Stimulated activated CD4-positive, alpha-beta T cell treated with anti-CD3 and anti-CD28 coated beads, Interleukin-4, amount 100 ng/mL, for 1 hour (primary cell): ENCODE measurements around the gene DAZAP2.

ENCODE experiments used
- DNase-seq: peaks from one replicate; pipeline ENCODE4 v3.0.0-alpha.2; 2020

Gene DAZAP2

GRCh38 chr12:51238510-51239334 is at the start of gene DAZAP2:
DAZAP2 (plus strand) TSS chr12:51238826; CDS start chr12:51238908, 82 bp downstream.
- peak; percentile 97 for DNase-seq

GRCh38 chr12:51189790-51190355 is 48.8 kb upstream of the DAZAP2 start:
- no peak for DNase-seq

- no peak for DNase-seq
Measured at GRCh38 chr12:51190820-51191219, 47.8 kb upstream of the DAZAP2 start.

DNA sequence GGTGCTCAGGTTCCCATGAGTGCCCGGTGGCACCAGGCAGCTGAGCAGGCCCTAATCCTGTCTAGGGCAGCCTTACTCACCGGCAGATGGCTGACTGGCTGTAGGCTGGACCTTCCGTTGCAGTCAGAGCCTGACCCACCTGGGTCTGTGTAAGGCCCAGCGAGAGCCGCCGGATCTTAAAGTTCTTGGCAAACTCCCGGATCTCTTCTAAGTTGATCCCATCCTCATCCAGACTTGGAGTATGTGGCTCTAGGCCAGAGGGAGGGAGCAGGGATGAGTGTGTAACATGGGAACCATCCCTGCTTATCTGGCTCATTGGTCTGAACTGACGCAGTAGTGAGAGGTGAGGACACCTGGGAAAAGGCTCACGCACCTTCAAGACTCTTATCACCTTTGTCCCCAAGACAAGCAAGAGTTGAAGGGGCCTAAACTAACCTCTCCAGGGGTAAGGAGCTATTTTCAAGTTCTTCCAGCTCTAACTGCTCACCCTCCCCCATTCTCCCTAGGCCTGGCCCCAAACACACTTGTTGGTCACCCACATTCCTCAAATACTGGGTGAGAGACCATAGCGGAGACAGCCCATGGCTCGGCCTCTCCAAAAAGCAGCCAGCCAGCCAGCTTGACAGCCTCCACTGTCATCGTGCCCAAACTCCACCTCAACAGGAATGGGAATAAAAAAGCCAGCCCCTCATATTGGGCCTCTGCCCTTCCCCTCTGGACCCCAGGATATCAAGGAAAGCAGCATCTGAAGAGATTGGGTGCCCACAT is 46.9 kb upstream of the DAZAP2 start:
- no peak for DNase-seq

- no peak for DNase-seq
Measured at GRCh38 chr12:51192284-51192671, 46.3 kb upstream of the DAZAP2 start.

- no peak for DNase-seq
Measured at GRCh38 chr12:51195841-51196240, 42.8 kb upstream of the DAZAP2 start.

GRCh38 chr12:51196547-51196946 is 42.1 kb upstream of the DAZAP2 start:
- no peak for DNase-seq

DNA sequence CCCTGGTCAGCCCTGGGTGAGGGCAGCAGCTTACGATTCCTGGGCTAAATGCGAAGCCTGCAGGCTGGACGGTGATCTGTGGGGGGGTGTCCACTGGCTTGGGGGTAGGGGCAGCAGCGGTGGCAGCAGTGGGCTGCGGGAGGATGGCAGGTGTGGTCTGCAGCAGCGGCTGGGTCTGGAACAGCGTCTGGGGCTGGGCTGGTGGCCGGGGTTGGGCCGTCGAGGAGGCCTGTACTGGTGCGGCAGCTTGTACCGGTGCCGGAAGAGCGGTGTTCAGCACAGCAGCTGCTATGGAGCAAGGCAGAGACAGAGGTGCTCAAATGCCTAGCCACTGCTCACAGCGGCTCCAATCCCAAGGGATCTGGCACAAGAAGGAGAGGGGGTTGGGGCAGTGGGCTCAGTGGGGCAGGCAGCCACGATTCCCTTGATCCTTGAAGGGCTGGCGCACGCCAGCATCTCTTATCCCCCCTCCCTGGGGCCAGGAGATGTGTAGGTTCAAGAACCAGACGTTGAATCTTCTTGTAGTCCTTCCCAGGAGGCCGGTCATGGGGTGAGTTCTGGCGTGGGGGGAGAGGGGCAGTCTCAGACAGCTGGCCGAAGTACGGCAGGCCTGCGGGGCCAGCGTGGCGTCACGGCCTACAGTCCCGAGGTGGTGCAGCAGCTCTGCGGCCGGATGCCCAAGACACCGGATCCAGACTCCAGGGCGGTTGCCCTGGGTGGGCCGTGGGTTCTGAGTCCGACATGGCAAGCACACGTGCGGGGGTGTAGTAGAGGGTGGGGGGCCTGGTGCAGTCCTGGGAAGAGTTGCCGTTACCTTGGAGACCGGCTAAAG is 40.7 kb upstream of the DAZAP2 start:
- DNase-seq: no peak

- no peak for DNase-seq
Measured at GRCh38 chr12:51198568-51199365, 39.9 kb upstream of the DAZAP2 start.

DNA sequence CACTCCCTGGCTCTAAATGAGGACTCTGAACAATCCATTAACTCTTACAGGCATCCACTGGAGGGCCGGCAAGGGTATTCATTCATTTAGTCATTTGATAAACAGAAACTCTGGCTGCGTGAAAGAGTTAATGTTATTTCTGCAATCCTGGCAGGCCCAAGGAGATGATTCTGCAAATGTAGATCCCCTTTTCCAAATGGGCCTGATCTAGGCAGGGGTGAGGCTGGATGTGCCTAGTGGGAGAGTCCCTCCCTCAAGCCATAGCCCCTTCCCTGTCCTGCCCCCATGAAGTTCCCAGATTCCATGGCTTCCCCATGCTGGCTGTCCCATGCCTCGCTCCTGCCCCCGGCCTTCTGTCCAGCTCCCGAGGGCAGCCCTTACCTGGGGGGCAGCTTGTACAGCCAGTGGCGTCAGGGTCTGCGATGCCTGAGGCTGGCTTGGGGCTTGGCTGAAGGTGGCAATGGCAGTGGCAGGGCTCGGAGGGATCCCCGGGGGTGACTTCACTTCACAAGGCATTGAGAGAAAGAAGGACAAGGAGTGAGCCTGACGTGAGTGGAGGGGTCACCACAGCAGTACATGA is 39.2 kb upstream of the DAZAP2 start:
- no peak for DNase-seq

DNA sequence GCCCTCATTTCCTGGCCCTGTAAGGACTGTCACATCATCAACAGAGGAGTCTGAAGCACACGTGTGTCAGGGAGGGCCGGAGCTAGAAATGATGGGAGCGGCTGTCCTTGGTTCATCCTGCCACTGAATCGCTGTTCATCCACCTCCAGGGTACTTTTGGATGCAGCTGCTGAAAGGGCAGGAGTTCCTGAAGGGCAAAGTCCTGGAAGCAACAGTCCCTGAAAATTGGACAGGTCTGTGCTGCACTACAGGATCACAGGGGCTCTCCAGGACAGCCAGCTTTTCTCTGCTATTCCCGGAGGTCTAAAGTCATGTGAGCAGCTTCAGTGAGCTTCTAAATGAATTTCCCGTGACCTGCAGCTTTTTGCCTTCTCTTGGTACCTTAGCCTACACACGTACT is 38.5 kb upstream of the DAZAP2 start:
- no peak for DNase-seq

GRCh38 chr12:51200806-51201205 is 37.8 kb upstream of the DAZAP2 start:
- no peak for DNase-seq

DNA sequence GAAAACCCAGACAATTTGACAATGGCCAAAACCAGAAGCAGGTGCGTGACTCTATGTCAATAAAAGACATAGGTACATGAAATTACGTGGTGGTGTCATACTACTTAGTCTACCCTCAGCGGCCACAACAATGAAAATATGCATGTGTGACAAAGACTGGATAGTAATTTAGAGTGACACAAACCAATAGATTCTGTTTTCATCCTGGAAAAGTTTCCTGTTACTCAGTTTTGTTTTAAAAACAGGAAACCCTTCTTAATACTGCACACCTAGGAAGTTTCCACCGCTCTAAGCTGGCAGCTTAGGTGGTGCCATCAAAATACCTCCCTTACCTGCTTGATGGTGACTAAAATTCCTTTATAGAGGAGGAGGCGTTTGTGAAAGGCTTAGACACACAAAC is 35.9 kb upstream of the DAZAP2 start:
- no peak for DNase-seq

- no peak for DNase-seq
Measured at GRCh38 chr12:51205350-51205749, 33.3 kb upstream of the DAZAP2 start.

DNA sequence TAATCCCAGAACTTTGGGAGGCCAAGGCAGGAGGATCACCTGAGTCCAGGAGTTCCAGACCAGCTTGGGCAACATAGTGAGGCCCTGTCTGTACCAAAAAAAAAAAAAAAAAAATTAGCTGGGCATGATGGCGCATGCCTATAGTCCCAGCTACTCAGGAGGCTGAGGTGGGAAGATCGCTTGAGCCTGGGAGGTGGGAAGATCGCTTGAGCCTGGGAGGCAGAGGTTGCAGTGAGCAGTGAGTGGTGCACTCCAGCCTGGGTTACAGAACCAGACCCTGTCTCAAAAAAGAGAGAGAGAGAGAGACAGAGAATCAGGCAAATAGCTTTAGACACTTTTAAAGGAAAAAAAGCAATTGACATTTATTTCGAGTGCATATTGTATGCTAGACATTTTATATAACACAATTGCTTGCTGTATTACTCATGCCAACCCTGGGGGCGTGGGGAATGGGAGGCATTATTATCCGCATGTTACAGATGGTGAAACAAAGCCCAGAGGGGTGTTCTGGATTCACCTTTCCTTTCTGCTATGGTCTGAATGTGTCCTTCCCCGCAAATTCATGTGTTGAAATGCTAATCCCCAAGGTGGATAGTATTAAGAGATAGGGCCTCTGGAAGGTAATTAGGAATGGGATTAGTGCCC is 30.5 kb upstream of the DAZAP2 start:
- DNase-seq: no peak

DNA sequence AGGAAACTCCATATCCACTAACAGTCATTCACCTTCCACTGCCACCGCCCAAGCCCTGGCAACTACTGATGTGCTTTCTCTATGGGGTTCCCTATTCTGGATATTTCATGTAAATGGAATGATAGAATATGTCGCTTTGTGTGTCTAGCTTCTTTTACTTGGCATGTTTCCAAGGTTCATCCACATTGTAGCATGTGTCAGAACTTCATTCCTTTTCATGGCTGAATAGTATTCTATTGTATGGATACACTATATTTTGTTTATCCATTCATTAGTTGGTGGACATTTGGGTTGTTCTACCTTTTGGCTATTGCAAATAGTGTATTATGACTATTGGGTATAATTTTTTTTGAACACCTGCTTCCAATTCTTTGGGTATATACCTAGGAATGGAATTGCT is 29.4 kb upstream of the DAZAP2 start:
- no peak for DNase-seq

DNA sequence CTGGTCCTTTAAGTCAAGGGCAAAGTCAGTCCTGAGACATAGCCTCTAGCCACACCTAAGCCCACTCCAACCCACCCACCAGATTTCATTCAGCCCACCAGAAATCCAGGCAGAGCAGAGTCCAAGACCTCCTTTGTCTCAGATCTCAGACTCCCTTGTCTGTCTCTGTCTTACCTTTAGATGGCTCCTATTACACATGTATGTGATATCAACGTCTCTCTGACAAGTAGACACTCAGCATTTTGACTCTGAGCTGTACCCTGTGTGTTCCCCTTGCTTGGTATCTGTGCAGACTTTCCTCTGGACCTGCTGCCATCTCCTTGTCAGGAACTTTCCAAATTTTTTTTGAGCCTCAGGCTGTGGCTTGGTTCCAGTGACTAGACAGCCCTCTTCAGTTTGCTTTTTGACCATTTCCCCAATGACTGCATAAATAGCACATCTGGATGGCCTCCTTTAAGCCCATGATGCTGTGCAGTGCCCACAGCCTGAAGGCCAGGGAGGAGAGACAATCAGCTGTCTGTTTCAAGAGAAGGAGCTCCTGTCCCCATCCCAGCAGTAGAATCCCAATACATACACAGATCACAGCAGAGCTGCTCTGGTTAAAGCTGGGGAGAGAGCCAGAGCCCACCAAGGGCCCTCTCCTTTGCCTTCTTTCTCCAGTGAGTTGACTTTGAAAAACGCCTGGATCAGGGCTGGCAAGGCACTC is 27.8 kb upstream of the DAZAP2 start:
- DNase-seq: no peak

DNA sequence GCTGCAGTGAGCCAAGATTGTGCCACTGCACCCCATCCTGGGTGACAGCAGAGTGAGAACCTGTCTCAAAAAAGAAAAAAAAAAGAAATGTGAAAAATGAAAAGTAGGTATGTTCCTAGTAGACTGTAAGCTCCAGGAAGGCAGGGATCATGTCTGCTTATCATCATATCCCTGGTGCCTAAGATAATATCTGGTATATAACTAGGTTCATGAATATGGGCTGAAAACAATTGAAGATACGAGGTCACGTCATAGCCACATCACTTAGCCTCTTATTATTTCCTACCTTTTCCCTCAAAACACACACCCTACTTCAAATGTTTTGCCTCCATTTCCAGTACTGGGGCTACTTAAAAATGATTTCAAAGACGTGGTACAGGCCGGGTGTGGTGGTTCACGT is 23.7 kb upstream of the DAZAP2 start:
- DNase-seq: no peak

- DNase-seq: no peak
Measured at GRCh38 chr12:51216642-51217041, 22.0 kb upstream of the DAZAP2 start.

DNA sequence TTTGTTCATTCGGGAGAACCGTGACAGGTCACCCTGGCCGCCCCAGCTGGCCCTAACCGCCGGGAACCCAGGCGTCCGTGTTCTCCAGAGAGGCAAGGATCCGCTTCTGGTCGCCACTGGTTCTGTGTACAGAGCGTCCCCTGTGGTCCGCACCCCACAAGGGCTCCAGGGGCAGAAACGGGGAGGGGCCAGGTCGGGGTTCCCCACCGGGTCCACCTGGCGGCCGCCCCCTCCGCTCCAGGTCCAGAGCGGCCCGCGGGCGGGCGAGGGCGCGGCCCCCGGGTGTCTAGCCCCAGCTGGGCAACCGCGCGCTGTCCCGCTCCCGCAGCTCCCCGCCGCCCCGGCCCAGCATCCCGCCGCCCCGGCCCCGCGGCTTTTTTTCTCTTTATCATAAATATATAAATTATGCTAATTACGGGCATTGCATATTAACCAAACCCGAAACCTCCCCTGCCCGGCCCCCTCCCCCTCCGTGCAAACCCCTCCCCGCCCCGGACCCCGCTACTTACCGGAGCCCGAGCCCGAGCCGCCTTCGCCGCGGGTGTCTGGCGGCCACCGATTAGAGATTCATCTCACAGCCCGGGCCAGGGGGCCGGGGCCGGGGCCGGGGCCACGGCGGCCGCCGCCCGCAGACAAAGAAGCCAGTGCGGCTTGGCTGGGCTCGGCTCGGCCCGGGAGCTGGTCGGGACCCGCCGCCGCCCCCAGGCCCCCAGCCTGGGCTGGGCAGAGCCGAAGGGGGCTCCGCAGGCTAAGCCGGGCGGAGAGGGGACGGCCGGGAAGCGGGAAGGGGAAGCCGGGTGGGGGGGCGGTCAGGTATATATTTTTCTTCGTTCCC is 21.3 kb upstream of the DAZAP2 start:
- DNase-seq: peak; percentile 50
